GM08714 (cell line): ENCODE measurements around the gene NEMP1.
A peak's percentile ranks its signal among the peaks of the same experiment; 100 is the strongest.
"Not testable (repeated sequence)": the region's sequence is repeated elsewhere in the genome, so short reads cannot be mapped to it uniquely, and the experiment has no call there.

Experiments
- H3K4me3 ChIP-seq: fragments of 200-500 bp; sonication (Bioruptor generic); 2 replicates; pipeline ENCODE4 v1.5.1; 2014; ENCODE audit warnings: mild to moderate bottlenecking, low read length, inconsistent platforms
- ZNF274 ChIP-seq: IDR thresholded peaks from 2 replicates; pipeline ENCODE4 v1.6.1; 2012; ENCODE audit warnings: mild to moderate bottlenecking, low read depth, low read length

Gene NEMP1, protein sequence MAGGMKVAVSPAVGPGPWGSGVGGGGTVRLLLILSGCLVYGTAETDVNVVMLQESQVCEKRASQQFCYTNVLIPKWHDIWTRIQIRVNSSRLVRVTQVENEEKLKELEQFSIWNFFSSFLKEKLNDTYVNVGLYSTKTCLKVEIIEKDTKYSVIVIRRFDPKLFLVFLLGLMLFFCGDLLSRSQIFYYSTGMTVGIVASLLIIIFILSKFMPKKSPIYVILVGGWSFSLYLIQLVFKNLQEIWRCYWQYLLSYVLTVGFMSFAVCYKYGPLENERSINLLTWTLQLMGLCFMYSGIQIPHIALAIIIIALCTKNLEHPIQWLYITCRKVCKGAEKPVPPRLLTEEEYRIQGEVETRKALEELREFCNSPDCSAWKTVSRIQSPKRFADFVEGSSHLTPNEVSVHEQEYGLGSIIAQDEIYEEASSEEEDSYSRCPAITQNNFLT

DNA sequence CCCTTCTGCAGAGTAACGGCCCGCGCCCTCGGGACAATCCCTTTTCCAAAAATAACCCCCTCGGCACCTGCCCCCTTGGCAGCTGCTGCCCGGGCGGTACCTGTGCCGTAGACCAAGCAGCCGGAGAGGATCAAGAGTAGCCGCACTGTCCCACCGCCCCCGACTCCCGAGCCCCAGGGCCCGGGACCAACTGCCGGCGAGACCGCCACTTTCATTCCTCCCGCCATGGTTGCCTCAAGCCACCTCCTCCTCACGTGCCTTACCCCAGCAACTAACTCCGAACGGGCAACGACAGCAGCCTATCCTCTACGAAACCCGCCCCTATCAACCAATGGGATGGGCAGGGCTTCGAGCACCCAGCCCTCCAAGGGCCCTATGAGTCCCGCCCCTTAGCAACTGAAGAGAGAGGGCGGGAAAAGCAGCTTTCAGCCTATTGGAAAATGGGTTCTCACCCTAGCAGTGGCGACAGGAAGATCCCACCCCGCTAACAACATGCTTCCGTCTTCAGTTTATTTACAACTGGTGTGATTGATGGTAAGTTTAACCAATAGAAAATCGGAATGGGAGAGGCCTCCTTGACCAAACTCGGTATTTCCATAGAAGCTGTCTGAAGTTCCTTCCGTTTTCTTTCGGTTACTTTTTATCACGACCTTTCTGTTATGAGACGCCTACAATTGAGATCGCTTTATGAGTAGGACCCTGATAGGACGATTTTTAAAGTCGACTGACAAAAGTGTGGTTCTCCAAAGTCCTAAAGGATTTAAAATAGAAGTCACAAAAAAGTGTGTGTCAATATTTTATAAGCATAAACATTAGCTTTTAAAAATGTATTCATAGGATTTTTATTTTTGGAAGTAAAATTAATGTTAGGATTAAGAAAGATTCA is at the start of gene NEMP1:
Gene NEMP1 (minus strand): TSS at position 273 of the 886 bp plus-strand sequence. CDS start 46 bp downstream, at position 227.
- TF ChIP-seq ZNF274, result no peak
- peak within 1 kb of the TSS; percentile 81 for H3K4me3 ChIP-seq

GRCh38 chr12:57127726-57128518 is 49.3 kb upstream of the NEMP1 start, which contains the start of gene LRP1:
Gene LRP1 (plus strand): TSS chr12:57128483. CDS start chr12:57128965, 482 bp downstream.
- peak within 1 kb of the TSS; percentile 75 for H3K4me3 ChIP-seq
- TF ChIP-seq ZNF274, result no peak

GRCh38 chr12:57127101-57127725 is 48.6 kb upstream of the NEMP1 start:
- H3K4me3 ChIP-seq, result peak overlapping the region; percentile 75
- no peak for TF ChIP-seq ZNF274

DNA sequence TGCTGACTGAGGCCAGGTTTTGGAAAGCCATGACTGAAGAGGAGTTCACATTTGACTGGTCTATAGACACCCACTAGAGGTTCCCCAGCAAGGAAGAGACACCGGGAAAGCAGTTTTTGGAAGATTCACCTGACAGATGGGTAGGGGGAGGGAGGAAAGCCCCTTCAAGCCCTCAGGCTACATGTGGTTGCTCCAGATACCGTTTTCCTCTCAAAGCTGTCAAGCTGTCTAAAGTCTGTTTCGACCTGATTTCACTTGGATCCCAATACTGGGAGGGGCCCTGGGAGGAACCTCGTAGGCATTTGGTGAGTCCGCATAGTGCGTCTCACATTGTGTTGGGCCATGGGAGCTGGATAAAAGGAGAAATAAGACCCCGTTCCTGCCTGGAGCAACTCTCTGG is 48.0 kb upstream of the NEMP1 start:
- TF ChIP-seq ZNF274, result no peak
- H3K4me3 ChIP-seq, result no peak overlapping the region

GRCh38 chr12:57126061-57126460 is 47.5 kb upstream of the NEMP1 start:
- no peak overlapping the region for H3K4me3 ChIP-seq
- no peak for TF ChIP-seq ZNF274

DNA sequence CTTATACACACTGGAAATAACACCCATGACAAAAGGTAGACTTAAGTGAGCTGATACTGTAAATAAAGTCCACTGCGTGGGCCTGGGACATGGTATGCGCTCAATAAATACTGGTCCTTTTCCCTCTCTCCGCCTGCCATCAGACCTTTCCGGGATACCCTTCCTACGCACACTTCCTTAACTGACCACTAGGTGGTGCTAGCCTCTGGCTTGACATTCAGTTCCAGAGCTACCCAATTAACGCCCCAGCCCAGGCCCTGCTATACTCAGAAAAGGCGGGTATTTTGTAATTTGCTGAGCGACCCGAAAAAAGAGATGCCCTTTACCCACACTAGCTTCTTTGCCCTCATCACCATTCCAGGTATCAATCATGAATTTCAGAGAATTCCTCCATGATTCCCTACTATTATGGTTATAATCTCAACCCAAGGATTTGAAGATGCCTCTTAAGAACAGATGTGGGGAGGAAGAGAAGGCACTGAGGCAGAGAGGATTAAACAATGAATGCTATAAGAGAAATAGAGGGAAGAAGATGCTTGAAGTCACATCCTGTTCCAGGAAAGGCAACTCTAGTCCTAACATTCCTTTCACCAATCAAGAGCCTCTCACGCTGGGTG is 45.8 kb upstream of the NEMP1 start:
- H3K4me3 ChIP-seq, result no peak overlapping the region
- TF ChIP-seq ZNF274, result no peak

DNA sequence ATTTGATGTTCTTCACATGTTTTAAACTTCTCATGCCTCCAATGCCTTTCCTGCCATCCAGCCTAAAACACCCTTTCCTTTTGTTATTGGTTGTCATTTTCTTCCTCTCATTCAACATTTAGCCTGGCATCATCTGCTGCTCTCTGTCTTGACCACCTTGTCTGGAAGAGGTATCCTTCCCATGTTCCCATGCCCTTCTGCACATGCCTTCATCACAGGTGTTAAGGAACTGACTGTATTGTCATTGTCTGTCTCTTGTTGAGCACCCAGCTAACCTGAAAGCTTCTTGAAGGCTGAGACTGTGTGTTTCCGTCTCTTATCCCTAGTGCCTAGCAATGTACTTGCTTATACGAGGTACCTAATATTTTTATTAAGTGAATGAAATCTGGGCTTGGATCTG is 45.2 kb upstream of the NEMP1 start:
- no peak overlapping the region for H3K4me3 ChIP-seq
- no peak for TF ChIP-seq ZNF274

DNA sequence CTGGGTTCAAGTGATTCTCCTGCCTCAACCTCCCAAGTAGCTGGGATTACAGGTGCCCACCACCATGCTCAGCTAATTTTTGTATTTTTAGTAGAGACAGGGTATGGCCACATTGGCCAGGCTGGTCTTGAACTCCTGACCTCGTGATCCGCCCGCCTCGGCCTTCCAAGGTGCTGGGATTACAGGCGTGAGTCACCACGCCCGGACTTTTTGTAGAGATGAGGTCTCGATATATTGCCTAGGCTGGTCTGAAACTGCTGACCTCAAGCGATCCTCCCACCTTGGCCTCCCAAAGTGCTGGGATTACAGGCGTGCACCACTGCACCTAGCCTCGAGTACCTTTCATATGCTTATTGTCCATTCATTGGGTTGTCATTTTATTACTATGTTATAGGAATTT is 42.1 kb upstream of the NEMP1 start:
- not testable (repeated sequence) for H3K4me3 ChIP-seq

DNA sequence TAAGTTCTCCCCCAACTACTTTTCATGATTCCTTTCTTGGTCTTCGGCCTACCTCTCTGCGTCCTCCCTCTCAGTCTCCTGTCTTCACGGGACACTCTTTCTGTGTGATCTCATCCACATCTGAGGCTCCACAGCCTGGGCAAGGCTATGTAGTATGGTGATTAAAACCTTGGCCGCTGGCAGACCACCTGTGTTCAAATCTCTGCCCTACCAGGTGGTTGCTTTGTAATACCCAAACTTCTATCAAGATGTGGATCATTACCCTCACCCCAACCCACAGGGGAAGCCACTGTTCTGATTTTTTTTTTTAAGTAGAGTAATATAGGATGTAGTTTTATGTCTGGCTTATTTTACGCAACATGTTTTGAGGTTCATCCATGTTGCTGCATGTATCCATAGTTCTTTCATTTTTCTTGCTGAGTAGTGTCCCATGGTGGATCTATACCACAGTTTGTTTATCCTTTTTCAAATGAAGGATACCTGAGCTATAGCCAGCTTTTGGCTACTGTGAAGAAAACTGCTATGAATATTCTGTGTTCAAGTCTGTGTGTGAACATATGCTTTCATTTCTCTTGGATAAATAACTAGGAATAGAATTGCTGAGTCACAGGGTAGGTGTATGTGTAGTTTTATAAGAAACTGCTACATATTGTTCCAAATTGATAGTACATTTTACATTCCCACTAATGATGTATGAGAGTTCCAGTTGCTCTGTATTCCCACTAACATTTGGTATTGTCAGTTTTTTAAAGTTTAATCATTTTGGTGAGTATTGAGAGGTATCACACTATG is 40.9 kb upstream of the NEMP1 start:
- no peak for TF ChIP-seq ZNF274

GRCh38 chr12:57118711-57119271 is 40.2 kb upstream of the NEMP1 start:
- TF ChIP-seq ZNF274, result no peak
- H3K4me3 ChIP-seq, result no peak overlapping the region

More for the DNA sequence above, 40.9 kb upstream of the NEMP1 start:
- no peak overlapping the region for H3K4me3 ChIP-seq

DNA sequence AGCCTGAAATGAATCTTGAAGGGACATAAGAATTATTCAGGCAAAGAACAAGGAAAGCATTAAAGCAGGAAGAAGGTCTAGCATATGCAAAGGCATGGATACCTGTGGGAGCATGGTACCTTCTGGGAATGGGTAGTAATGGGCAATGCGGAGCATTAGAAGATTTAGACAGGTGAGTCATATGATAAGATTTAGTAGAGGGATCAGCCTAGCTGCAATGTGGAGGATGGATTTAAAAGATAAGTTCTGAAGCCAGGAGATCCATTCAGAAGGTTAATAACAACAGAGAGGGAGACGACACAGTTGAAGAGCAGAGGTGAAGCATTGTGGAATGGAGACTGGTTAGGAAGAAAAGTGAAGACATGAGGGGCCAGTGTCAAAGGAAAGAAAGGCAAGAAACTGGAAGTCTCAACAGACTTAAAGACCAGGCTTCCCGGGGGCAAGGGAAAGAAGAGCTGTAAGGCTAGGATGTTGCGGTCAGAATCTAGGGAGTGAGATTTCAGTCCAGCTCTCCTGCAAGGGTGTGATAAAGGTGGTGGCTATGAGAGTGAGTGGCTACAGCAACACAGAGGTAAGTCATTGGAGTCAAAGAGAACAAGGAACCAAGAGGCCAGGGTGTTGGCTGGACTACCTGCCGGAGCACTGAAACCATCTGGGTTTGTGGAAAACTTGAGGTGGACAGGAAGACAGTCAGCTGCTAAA is 38.1 kb upstream of the NEMP1 start:
- no peak for TF ChIP-seq ZNF274
- H3K4me3 ChIP-seq, result no peak overlapping the region
